ENCODE results near the gene ECT2.
"Not testable (repeated sequence)": the region's sequence is repeated elsewhere in the genome, so short reads cannot be mapped to it uniquely, and the experiment has no call there.

The ECT2 gene

DNA sequence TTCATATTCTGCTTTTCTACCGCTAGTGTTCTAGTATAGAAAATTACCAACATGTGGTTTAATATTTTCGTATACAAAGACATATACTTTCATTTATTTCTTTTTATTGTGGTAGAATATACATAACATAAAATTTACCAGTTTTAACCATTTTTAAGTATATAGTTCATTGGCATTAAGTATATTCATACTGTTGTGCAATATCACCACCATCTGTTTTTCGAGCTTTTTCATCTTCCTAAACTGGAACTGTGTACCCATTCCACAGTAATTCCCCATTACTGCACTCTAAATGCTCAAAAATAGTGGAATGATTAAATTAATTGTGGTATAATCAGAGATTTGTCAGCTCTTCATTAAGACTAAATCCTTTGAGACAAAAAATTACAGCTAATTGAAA lies 62.9 kb downstream of the ECT2 start:
- no peak for DNase-seq

DNA sequence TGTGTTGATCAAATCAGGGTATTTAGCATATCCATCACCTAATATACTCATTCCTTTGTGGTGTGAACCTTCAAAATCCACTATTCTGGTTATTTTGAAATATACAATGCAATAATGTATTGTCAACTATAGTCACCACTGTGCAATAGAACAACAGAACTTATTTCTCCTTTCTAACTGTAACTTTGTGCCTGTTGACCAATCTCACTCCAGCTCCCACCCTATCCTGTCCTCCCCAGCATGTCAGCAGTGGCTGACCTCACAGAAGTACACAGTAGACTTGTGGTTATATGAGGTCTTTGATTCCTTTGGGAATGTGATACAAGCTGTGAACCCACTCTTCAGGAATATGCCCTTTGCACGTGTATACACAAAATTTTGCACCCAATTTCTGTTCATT lies 64.2 kb downstream of the ECT2 start:
- no peak for DNase-seq

DNA sequence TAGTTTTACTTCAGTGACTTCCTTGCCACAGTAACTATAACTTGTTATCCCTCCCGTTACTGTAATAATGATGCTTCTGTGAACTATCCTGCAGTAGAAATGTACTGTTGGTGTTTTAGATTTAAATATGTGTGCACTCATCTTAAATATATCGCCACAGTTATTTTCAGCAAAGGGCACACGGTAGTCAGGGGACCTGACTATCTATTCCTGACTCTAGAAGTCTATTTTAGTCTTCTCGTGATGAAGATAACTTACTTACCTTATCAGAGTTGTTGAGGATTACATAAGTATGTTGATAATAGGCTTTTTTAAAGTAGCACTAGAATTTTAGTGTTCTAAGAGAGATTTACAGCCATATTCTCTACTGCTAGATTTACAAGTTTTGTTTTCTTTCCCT lies 65.3 kb downstream of the ECT2 start:
- DNase-seq = no peak

DNA sequence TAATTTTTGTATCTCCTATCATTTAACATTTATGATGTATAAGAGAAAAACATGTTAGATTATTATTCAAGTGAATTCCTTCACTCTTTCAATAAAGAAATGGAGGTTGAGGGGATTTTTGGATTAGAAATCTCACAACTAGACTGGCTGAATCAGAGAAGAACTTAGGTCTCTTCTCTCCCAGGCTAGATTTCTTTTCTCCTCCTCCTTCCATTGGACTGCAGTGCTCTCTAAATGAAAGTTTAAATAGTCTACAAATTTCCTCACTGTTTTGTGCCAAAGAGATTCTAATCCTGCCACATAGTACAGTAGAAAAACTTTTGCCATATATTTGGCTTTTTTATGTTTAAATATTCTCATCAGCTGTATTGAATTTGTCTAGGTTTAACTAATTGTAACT lies 65.8 kb downstream of the ECT2 start:
- no peak for DNase-seq

DNA sequence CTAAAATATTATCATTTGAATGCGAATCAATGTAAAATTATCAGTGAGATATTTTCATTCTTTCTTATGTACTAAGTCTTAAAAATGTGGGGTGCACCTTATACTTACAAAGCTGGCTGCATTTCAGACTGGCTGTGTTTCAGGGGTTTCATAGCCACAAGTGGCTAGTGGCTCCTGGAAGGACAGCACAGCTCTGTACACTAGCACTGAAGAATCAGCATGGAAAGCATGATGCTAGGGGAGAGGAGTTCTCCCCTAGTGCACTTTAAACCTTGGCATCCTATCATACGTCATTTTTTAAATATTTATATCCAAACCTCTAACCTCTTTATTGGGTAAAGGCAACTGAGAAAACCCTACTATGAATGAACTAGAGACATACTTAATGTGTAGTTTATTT lies 66.4 kb downstream of the ECT2 start:
- DNase-seq = no peak

DNA sequence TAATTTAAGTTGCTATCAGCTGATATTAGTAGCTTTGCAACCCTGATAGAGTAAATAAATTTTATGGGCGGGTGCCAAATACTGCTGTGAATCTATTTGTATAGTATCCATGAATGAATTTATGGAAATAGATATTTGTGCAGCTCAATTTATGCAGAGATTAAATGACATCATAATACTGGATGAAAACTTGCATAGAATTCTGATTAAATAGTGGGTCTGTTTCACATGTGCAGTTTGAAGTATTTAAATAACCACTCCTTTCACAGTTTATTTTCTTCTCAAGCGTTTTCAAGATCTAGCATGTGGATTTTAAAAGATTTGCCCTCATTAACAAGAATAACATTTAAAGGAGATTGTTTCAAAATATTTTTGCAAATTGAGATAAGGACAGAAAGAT lies 70.0 kb downstream of the ECT2 start:
- no peak for DNase-seq

DNA sequence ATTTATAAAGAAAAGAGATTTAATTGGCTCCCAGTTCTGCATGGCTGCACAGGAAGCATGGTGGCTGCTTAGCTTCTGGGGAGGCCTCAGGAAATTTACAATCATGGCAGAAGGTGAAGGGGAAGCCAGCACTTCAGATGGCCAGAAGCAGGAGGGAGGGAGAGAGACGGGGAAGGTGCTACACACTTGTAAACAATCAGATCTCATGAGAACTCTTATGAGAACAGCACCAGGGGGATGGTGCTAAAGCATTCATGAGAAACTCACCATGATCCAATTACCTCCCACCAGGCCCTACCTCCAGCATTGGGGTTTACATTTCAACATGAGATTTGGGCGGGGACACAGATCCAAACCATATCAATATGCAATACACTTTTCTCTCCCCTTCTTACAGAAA lies 73.7 kb downstream of the ECT2 start:
- DNase-seq = no peak

DNA sequence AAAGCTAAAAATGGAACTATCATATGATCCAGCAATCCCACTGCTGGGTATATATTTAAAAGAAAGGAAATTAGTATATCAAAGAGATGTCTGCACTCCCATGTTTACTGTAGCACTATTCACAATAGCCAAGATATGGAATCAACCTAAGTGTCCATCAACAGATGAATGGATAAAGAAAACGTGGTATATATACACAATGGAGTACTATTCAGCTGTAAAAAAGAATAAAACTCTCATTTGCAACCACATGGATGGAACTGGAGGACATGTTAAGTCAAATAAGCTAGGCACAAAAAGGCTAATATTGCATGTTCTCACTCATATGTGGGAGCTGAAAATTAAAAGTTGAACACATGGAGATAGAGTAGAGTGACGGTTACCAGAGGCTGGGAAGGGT lies 76.7 kb downstream of the ECT2 start:
- DNase-seq = not testable (repeated sequence)

DNA sequence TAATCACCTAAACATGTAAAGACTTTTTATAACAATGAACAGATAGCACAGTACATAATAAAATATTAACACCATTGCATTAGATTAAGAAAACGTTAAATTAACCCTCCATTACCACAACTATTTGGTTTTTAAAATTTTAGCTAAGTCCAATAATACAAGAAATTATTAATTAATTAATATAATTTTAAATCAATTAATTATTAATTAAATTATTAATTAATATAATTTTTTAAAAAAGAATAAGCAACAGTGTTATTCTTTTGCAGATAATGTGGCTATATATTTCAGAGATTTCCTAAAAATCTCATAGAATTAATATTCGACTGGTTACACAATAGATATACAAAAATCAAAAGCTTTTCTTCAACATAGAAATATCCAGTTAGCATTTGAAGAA lies 82.5 kb downstream of the ECT2 start:
- DNase-seq = no peak

DNA sequence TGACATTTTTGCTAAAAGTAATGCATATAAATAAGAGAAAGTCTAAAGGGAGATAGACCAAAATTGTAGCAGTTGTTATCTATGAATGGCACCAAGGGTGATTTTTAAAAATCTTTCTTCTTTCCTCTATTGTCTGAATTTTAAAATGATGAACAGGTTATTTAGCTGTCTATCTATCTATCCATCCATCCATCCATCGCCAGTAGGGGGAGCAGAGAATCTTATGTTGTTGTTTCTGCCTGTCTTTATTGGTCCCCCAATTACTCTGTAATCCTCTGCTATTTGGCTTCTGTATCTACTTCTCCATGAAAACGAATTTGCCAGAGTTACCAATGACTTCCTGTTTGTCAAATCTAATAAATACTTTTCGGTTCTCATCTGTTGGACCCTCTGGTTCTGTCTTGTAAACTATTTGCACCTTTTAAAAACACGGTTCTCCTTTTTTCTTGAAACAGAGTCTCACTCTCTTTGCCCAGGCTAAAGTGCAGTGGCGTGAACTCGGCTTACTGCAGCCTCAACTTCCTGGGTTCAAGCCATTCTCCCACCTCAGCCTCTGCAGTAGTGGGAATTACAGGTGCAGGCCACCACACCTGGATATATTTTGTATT lies 86.0 kb downstream of the ECT2 start:
- no peak for DNase-seq

DNA sequence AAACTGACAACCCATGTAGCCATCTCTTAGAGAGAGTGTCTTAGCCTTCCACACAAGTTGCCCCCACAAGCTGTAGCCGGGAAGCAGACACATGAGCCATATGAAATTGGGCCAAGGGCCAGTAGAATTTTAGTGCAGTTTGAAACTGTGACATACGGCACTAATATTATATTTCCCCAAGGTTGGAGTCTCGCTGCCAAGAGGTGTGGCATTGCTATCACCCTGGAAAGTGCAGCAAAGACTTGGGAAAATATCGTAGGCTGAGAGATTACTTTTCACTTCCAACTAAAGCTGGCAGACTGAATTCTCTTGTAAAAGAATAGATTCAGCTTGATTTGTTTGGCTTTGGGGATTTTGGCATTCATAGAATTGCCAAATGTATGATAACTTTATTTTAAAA lies 89.2 kb downstream of the ECT2 start:
- no peak for DNase-seq

DNA sequence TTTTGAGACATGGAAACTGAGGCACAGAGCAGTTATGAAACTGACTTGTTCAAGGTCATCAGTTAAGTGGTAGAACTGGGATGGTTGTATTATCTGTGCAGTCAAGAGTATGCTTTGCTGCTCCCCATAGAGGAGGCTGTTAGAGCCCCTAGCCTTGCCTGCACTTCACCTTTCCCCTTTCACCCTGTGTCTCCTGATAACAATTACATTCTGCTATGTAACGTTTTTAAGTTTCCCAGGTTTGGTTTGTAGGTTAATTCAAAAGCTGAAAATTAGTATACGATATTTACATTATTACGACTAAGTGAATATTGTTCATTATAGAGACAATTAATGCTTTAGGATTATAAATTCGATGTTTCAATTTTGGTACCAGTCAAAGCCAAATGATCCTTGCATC lies 89.9 kb downstream of the ECT2 start:
- DNase-seq = no peak

DNA sequence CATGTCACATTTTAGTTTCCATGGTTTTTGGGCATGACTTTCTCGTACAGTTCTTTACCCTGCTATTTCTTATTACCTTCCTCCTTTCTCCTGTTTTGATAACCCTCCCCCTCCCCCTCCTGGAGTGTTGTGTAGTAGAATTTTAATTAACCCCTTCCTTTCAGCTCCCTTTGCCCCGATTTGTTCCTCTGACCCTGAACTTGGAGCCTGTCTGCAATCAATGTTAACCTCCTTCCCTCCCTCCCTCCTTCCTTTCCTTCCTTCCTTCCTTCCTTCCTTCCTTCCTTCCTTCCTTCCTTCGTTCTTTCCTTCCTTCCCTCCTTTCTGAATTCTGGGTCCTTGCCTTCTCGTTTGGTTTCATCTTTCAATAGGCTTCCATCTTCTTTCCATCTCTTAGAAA lies 90.4 kb downstream of the ECT2 start:
- DNase-seq = no peak

DNA sequence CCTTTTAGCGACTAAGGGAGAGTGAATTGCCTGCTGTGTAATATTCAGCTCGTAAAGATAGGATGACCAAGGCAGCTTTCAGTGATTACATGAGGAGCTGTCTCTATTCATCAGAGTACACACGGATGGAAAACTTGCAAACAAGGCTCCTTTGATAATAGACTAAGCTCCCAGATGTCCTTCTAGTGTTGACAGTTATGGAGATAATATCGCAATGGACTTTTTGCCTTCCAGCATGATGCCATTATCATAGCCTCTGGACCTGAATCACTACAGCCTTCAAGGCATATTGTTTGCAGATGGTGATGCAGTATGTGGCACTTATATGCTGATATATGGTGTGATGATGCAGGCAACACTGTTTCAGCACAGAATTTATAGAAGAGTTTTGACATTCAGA lies 93.9 kb downstream of the ECT2 start:
- no peak for DNase-seq

DNA sequence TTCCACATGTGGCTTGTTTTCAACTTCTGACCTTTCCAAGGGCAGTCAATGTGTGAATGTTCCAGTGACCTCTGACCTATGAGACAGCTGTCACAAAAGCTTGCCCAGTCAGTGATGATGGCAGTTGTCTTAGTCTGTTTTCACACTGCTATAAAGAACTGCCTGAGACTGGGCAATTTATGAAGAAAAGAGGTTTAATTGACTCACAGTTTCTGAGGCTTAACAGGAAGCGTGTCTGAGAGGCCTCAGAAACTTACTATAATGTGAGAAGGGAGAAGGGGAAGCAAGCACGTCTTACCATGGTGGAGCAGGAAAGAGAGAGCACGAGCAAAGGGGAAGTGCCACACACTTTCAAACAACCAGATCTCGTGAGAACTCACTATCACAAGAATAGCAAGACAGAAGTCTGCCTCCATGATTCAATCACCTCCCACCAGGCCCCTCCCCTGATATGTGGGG lies 95.6 kb downstream of the ECT2 start:
- peak; percentile 46 for DNase-seq

DNA sequence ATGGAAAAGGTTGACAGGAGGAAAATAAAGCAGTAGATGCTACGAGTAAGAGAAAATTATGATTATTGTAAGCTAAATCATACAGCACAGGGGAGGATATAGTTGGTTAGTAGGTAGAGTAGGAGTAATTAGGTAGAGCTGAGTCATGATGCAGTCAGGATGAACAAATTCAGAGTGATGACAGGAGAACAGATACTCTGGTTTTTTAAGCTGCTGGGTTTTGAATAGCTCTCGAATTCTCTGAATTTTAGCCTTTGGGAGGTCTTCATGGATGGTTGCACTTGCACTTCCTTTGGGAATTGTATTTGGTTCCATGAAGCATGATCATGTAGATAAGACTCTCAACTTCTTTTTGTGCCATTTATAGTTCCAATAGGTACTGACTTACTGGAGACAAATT lies 96.2 kb downstream of the ECT2 start:
- DNase-seq = no peak

DNA sequence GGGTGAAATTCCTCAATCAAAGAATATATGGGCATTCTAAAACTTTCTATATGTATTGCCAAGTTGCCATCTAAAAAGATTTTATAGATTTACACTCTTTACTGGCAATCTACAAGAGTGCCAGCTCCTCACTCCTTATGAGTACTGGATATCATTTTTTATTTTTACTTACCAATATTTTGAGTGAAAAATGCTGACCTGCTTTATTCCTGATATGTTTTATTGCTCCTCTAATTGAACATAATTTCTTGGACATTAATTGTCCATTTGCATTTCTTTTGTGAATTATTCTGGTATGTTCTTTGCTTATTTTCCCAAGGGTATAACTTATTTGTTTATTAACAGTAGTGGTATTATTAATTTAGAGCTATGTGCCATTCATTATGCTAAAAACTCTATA lies 96.8 kb downstream of the ECT2 start:
- DNase-seq = no peak

DNA sequence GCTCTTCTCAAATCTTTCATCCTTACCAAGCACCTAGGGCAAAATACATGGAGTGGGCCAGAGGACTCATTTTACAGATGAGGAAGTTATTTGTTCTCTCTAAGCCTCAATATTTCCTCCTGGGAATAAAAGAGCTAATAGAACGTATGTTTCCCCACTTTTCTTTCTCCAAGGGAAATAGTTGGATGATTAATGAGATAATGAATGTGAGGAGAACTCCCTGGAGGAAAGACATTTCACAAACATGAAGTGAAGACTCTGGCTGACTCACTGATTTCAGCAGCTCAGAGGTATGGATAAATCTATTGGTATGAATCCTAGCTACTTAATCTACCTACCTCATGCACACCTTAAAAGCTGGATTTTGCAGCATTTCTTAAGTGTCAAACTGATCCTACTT lies 98.4 kb downstream of the ECT2 start:
- no peak for DNase-seq

DNA sequence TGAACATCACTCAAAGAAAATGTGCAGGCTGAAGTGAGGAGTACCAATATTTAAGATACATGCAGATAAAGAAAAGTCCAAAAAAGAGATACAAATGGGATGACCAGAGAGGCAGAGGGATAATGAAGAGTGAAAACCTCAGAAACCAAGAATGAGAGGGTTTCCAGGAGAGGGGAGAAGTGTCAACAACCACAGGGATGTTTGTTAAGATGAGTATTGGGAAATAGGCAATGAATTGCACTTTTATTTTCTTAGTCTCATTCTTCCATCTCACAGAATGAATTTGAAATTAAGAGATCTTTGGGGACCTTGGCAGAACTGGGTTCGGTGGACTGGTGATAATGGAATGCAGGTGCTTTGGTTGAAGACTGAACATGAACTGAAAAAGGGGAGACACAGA lies 102.5 kb downstream of the ECT2 start:
- no peak for DNase-seq

DNA sequence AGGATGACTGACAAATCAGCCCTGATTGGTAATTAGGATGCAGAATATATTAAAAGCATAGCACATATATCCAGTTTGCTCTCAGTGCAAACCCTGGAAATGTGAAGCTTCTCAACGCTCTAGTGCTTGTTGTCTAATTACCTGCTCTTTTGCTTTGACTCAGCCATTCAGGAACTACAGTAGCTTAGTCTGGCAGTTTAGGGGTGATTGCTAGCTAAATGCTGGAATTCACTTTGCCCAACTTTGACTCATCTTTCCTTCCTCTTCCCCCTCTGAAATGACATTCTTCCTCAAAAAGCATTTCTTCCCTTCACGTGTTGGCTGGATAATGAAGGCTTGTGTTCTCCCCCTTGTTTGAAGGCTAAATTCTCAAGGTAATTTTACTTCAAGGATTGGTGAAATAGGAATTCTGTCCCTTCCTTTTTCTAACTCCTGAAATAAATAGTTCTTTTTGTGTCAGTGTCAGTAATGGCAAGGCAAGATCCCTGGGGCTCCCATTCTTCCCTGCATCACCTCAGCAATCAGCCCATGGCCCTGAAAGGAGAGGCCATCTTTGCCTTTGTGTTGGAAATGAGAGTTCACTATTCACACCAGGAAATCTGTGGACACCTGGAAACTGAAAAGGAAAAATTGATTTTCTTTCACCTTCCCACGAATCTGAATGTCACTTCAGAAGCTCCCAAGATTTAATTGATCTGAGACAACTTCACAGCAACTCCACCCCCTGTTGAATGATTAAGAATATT lies 103.6 kb downstream of the ECT2 start:
- no peak for DNase-seq

DNA sequence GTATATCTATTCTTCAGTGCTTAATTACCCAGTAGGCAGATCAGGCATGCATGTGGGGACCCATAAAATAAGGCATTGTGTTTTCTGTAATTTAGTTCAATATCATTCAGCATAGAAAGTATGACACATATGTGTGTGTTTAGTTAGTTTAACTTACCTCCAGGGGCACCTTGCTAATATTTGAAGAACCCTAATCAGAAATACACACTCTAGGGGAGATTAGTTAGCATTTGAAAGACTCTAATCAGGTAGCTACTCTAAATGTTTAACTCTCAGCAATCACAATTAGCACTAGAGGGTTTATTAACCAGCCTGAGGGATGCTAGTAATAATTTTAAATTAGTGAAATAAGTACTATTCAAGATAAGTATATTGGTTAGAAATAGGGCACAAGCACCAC lies 104.5 kb downstream of the ECT2 start:
- DNase-seq = no peak

DNA sequence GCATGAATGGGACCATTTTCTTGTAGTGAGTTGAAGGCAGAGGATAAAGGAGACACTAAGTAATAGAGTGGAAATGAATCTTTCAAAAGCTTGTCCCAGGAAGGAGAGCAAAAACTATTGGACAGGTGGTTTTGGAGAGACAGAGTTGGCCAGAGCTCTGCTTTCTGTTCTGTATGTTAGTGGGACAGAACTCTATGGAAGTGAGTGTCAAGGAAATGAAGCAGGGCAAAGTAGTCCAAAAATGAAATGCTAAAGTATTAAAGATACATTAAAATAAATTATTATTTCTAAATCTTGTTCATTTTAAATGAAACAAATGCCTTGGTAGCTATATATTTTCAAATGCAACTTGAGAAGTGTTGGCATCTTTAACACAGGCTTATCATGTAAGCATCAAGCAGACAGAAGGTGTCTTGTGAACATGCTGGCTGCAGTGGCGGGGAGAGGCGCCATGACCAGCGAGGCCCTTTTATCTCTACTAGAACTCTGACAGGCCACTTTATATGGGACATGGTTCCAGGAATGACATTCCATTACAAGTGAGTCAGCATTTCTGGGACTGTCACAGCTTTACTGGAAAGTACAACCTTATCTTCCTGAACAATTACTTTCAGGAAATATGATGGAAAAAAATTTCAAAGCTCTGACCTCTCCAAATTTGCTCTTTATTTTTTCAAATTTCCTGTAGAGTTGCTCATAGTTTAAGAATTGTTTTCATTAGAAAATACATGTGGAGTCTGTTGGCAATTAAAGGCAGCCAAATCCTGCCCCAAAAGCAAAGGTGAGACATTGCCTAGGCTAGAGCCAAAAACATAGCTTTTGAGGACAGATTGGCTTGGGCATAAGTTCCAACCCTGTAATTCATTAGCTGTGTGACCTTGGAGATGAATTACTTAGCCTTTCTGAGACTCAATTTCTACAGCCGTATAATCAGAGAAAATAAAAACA lies 106.5 kb downstream of the ECT2 start:
- DNase-seq = no peak

DNA sequence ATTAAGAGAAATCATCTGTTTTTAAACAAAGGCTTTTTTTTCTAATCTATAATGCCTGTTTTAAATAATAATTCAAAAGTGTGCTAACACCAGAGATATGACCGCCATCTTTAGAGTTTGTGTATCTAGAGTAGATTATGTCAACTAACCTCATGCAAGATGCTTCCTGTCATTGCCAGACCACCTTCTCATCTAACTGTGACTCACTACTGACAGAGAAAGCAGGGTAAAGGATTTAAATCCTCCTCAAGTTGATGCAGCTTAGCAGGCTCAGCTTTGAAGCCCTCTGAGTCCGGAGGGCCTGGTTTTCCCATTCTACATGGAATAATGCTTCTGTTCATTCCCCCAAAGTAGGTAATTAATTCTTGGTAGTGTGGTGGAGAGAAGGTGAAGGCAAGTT lies 108.5 kb downstream of the ECT2 start:
- DNase-seq = no peak

All from GF-D8 (cell line).